HFF-Myc (cell line): ENCODE measurements around the gene LRRN3.
A peak's percentile ranks its signal among the peaks of the same experiment; 100 is the strongest.

ENCODE experiments used
- DNase-seq: peaks from one replicate; pipeline ENCODE4 v3.0.0-alpha.2; 2011; ENCODE audit warnings: low read depth; ENCODE audit errors: extremely low read depth
- H3K4me3 ChIP-seq: replicated peaks from 2 replicates; pipeline ENCODE4 v1.5.1; 2011; ENCODE audit warnings: low read depth, mild to moderate bottlenecking, control low read depth, low read length
- CTCF ChIP-seq: IDR thresholded peaks from 2 replicates; pipeline ENCODE4 v1.5.1; 2012; ENCODE audit warnings: mild to moderate bottlenecking, low read depth, low read length, control low read depth; ENCODE audit errors: missing control alignments

Gene LRRN3

GRCh38 chr7:111090846-111091245 is at the start of gene LRRN3:
LRRN3 (plus strand) TSS chr7:111091127; CDS start chr7:111122773, 31,646 bp downstream.
- no peak for DNase-seq

GRCh38 chr7:111041577-111041976 is 49.4 kb upstream of the LRRN3 start:
- DNase-seq = no peak
- TF ChIP-seq CTCF = no peak
- H3K4me3 ChIP-seq = no peak overlapping the region

More at GRCh38 chr7:111090846-111091245, at the start of gene LRRN3:
- TF ChIP-seq CTCF = no peak
- peak within 1 kb of the TSS; percentile 21 for H3K4me3 ChIP-seq

DNA sequence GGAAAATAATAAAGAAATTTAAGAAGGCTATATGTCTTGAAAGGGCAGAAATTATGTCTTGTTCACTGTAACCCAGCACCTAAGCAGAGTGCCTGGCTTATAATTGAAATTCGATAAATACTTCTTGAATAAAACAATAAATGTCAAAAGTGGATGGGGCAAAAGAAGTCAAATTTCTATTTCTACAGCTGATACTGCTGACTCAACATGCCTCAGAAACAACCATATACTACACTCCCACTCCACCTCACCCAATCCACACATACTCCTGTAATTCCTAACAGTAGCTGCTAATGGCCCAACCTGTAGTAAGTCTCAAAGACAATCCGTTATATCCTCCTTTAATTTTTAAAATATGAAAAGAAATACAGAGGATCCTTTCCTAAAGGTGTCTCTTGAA is 48.1 kb upstream of the LRRN3 start:
- no peak overlapping the region for H3K4me3 ChIP-seq
- no peak for TF ChIP-seq CTCF

GRCh38 chr7:111043561-111043960 is 47.4 kb upstream of the LRRN3 start:
- no peak for TF ChIP-seq CTCF
- H3K4me3 ChIP-seq = no peak overlapping the region
- no peak for DNase-seq

More for the DNA sequence above, 48.1 kb upstream of the LRRN3 start:
- no peak for DNase-seq

- TF ChIP-seq CTCF = no peak
- DNase-seq = no peak
Observed at GRCh38 chr7:111045449-111045848, 45.5 kb upstream of the LRRN3 start.

GRCh38 chr7:111047595-111047994 is 43.3 kb upstream of the LRRN3 start:
- TF ChIP-seq CTCF = no peak
- no peak for DNase-seq
- no peak overlapping the region for H3K4me3 ChIP-seq

More at GRCh38 chr7:111045449-111045848, 45.5 kb upstream of the LRRN3 start:
- H3K4me3 ChIP-seq = no peak overlapping the region
